Neutrophil (primary cell): ENCODE measurements around the gene GDF2.

ENCODE experiments used
- H3K27ac ChIP-seq: fragments of 200-600 bp; sonication (generic); 2 replicates; pipeline ENCODE4 v1.5.1; 2016; ENCODE audit warnings: mild to moderate bottlenecking, moderate library complexity
- H3K27me3 ChIP-seq: fragments of 200-600 bp; sonication (generic); 2 replicates; pipeline ENCODE4 v1.6.0; 2016; ENCODE audit warnings: mild to moderate bottlenecking
- H3K36me3 ChIP-seq: fragments of 200-600 bp; sonication (generic); 2 replicates; pipeline ENCODE4 v1.5.1; 2017
- H3K4me1 ChIP-seq, 2 experiments: fragments of 200-600 bp in 1 of 2; sonication (generic) in 1 of 2; 1 replicate in 1 of 2; 2 replicates in 1 of 2; pipeline versions ENCODE4 v1.5.1 to v1.6.1; 2013 to 2016; ENCODE audit warnings: low read depth in 1 of 2, low read length in 1 of 2, mild to moderate bottlenecking in 1 of 2, moderate library complexity in 1 of 2; ENCODE audit not compliant: control insufficient read depth in 1 of 2, insufficient read depth in 1 of 2
- H3K4me3 ChIP-seq, 2 experiments: fragments of 200-600 bp in 1 of 2; sonication (generic) in 1 of 2; 1 replicate in 1 of 2; 2 replicates in 1 of 2; pipeline ENCODE4 v1.5.1; 2013 to 2016; ENCODE audit warnings: low read depth in 1 of 2, low read length in 1 of 2, mild to moderate bottlenecking in 1 of 2, moderate library complexity in 1 of 2
- H3K9me3 ChIP-seq: fragments of 200-600 bp; sonication (generic); 2 replicates; pipeline ENCODE4 v1.5.1; 2016
- TF ChIP-seq, protein P1 (sequence below): fragments of 200-600 bp; sonication (generic); IDR thresholded peaks from 2 replicates; pipeline ENCODE4 v1.5.1; 2016; ENCODE audit warnings: antibody characterized with exemption

Gene GDF2

DNA sequence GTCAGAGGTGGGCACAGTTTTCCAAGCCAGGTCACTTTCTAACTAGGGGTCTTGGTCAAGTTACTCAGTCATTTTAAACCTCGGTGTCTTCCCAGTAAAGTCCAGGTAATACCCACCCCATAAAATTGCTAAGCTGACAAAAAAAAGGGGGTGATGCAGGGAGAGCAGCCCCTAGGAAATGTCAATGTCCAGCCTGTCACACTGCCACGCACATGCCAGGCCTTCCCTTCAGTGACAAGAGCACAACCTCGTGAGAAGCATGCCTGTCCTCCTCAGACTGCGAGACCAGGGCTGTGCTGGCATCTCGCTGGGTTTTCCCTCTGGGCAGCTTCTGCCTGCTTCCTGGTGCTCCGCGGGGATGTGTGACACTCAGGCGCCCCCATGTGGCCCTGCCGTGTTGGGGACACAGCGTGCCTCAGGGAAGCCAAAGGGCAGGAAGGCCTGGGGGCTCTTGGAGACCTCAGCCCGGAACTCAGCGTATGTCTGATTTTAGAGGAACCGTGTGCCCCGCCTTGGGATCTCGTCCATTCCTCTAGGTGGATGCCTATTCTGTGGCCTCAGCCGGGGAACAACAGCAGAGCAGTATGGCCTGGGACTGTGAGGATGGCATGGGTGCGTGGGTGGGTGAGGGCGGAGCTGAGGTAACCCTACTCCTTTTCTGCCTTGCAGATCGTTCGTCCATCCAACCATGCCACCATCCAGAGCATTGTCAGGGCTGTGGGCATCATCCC lies 10.2 kb upstream of the GDF2 start:
- no peaks in the 10 kb centered on the region for H3K36me3 ChIP-seq
- no peaks in the 10 kb centered on the region for H3K4me1 ChIP-seq
- H3K27me3 ChIP-seq: peaks cover 19% of the 10 kb centered on the region
- H3K27ac ChIP-seq: no peak overlapping the region
- H3K9me3 ChIP-seq: no peaks in the 10 kb centered on the region
- TF ChIP-seq, protein P1, sequence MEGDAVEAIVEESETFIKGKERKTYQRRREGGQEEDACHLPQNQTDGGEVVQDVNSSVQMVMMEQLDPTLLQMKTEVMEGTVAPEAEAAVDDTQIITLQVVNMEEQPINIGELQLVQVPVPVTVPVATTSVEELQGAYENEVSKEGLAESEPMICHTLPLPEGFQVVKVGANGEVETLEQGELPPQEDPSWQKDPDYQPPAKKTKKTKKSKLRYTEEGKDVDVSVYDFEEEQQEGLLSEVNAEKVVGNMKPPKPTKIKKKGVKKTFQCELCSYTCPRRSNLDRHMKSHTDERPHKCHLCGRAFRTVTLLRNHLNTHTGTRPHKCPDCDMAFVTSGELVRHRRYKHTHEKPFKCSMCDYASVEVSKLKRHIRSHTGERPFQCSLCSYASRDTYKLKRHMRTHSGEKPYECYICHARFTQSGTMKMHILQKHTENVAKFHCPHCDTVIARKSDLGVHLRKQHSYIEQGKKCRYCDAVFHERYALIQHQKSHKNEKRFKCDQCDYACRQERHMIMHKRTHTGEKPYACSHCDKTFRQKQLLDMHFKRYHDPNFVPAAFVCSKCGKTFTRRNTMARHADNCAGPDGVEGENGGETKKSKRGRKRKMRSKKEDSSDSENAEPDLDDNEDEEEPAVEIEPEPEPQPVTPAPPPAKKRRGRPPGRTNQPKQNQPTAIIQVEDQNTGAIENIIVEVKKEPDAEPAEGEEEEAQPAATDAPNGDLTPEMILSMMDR: peak; percentile 64
- H3K4me3 ChIP-seq: no peak overlapping the region

DNA sequence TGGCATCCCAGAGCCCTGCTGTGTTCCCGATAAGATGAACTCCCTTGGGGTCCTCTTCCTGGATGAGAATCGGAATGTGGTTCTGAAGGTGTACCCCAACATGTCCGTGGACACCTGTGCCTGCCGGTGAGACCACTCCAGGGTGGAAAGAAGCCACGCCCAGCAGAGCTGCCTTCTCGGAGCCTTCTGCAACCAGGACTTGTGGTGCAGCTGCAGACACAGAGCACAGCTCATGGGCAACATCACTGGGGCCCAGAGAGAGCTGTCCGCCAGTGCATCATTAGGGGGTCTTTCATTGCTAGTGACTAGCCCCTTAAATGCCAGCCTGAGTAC lies 9.6 kb upstream of the GDF2 start:
- Histone ChIP-seq H3K27me3 (peaks cover 13% of the 10 kb centered on the region), H3K4me1 (no peaks in the 10 kb centered on the region), H3K36me3 (no peaks in the 10 kb centered on the region), H3K9me3 (no peaks in the 10 kb centered on the region), H3K27ac (no peak overlapping the region), H3K4me3 (no peak overlapping the region)
- TF ChIP-seq, protein P1: no peak

DNA sequence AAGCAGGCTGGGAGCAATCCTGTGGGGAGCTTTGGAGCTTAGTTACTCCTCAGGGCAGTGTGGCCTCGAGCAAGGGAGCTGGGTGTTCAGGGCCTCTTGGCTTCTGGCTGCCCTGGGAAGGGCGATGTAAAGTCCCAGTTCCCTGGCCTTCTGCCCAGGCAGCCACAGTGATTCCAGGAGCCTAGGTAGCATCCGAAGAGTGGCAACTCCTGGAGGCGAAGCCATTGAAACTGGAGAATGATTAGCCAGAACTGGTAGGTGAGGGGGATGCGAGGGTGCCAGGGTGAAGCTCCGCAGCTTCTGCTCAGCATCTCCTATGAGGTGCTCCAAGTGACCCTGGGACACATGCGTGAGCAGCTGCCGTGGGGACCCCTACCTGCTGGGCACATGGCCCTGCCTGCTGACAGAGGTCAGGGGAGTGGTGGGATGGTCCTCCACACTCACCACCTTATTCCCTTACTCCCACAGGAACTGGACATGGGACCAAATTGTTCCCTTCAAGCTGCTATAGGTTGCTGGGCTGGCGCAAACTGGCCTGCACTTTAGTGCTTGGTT lies 7.8 kb upstream of the GDF2 start:
- Histone ChIP-seq H3K27ac (no peak overlapping the region), H3K9me3 (no peaks in the 10 kb centered on the region), H3K4me1 (no peaks in the 10 kb centered on the region), H3K36me3 (no peaks in the 10 kb centered on the region), H3K4me3 (no peak overlapping the region), H3K27me3 (peaks cover 7% of the 10 kb centered on the region)
- TF ChIP-seq, protein P1: no peak

DNA sequence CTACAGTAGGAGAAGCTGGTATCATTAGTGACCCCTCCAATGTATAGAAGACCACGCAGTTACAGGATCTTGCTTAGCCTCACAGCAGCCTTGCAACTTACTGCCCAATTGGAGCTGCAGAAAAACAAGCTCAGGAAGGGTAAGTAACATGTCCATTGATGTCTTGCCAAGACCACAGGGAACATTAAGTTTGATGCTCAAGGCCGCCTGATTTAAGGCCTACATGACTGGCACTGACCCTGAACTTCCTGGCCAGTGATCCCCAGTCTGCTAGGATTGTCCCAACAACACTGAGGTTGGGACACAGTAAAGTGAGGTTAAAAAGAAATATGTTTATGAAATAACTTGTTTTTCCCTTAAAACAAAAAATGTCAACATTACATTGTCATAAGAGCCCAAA lies 6.8 kb upstream of the GDF2 start:
- no peaks in the 10 kb centered on the region for H3K4me1 ChIP-seq
- H3K27me3 ChIP-seq: peaks cover 7% of the 10 kb centered on the region
- no peaks in the 10 kb centered on the region for H3K9me3 ChIP-seq
- TF ChIP-seq, protein P1: no peak
- no peaks in the 10 kb centered on the region for H3K36me3 ChIP-seq
- no peak overlapping the region for H3K4me3 ChIP-seq
- H3K27ac ChIP-seq: no peak overlapping the region

DNA sequence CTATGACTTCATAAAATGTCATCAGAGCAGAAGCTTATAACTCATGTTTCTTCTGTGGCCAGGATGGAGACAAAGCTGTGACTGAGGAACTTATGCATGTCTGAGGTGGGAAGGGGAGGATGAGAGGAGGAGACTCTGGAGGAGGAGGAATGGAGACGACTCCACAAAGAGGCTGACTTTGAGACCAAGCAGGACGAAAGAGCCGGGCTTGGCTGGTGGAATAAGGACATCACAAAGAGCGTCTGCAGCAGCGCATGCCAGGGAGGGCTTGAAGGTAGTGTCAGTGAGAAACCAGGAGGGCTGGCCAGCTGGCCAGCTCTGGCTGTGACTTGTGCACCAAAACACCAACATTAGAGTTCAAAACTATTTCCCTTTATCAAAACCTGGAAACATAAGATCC lies 6.1 kb upstream of the GDF2 start:
- peaks cover 8% of the 10 kb centered on the region for H3K27me3 ChIP-seq
- H3K27ac ChIP-seq: no peak overlapping the region
- no peaks in the 10 kb centered on the region for H3K4me1 ChIP-seq
- no peak overlapping the region for H3K4me3 ChIP-seq
- TF ChIP-seq, protein P1: no peak
- no peaks in the 10 kb centered on the region for H3K36me3 ChIP-seq
- no peaks in the 10 kb centered on the region for H3K9me3 ChIP-seq
